WTC11 (cell line): Measurements from ENCODE around the gene SOX6. TPM values are rescaled to one million over a fixed set of nuclear protein-coding genes. Genes with fewer than 3 reads are reported as not detected.

Source experiments
- ATAC-seq: fragments of 200-7000 bp; cut with Tn5 transposase; 2 replicates; pipeline ENCODE4 v1.10.0; 2021; ENCODE audit warnings: mild to moderate bottlenecking, moderate library complexity
- CTCF ChIA-PET: fragments of 300-600 bp; sonication (Branson Sonifier 250); formaldehyde crosslinking; loops from one replicate; lab custom pipeline; 2021; ENCODE audit warnings: antibody characterized with exemption; lab: Charles Lee
- POLR2A ChIA-PET: fragments of 350-600 bp; sonication (Branson Sonifier 250); formaldehyde crosslinking; loops from one replicate; lab custom pipeline; 2021; ENCODE audit warnings: antibody characterized with exemption; lab: Charles Lee
- DNase-seq: peaks from one replicate; pipeline ENCODE4 v3.0.0; 2021; ENCODE audit warnings: low spot score
- H3K27ac Mint-ChIP-seq: 2 replicates; pipeline ENCODE4 v1.8.0; 2021; ENCODE audit warnings: mixed read lengths
- H3K27me3 Mint-ChIP-seq: 2 replicates; pipeline ENCODE4 v1.8.0; 2021; ENCODE audit warnings: low read depth, mild to moderate bottlenecking, moderate library complexity, mixed read lengths
- H3K36me3 Mint-ChIP-seq: 2 replicates; pipeline ENCODE4 v1.8.0; 2021; ENCODE audit warnings: mixed read lengths
- H3K4me1 Mint-ChIP-seq: 2 replicates; pipeline ENCODE4 v1.8.0; 2022; ENCODE audit warnings: mixed read lengths
- H3K4me3 Mint-ChIP-seq: 2 replicates; pipeline ENCODE4 v1.8.0; 2021; ENCODE audit warnings: mild to moderate bottlenecking, moderate library complexity, mixed read lengths
- H3K9me3 Mint-ChIP-seq: 2 replicates; pipeline ENCODE4 v1.8.0; 2021; ENCODE audit warnings: mixed read lengths
- AFF4 ChIP-seq: sonication (generic); formaldehyde crosslinking; IDR thresholded peaks from 2 replicates; pipeline ENCODE4 v1.8.1; 2023; ENCODE audit warnings: mild to moderate bottlenecking, missing genetic modification reagents, borderline replicate concordance
- CBFB ChIP-seq: sonication (generic); formaldehyde crosslinking; IDR thresholded peaks from 2 replicates; pipeline ENCODE4 v1.8.1; 2022; ENCODE audit warnings: mild to moderate bottlenecking, low read depth, missing genetic modification reagents
- E2F4 ChIP-seq: sonication (generic); formaldehyde crosslinking; IDR thresholded peaks from 2 replicates; pipeline ENCODE4 v1.8.1; 2022; ENCODE audit warnings: low read depth, mild to moderate bottlenecking, moderate library complexity, missing genetic modification reagents, borderline replicate concordance
- FOXP1 ChIP-seq: sonication (generic); formaldehyde crosslinking; IDR thresholded peaks from 2 replicates; pipeline ENCODE4 v1.8.0; 2022; ENCODE audit warnings: missing genetic modification reagents, mild to moderate bottlenecking, moderate library complexity, borderline replicate concordance
- GRHL2 ChIP-seq: fragments of 250-450 bp; sonication (Bioruptor Pico); IDR thresholded peaks from 2 replicates; pipeline ENCODE4 v1.8.0; 2022; ENCODE audit warnings: mild to moderate bottlenecking, moderate library complexity; ENCODE audit not compliant: insufficient replicate concordance, severe bottlenecking
- GTF2I ChIP-seq: fragments of 250-450 bp; sonication (Bioruptor Pico); conservative IDR thresholded peaks from 2 replicates; pipeline ENCODE4 v1.4.0; 2021; ENCODE audit warnings: mild to moderate bottlenecking
- HMGXB4 ChIP-seq: sonication (generic); formaldehyde crosslinking; IDR thresholded peaks from 2 replicates; pipeline ENCODE4 v1.8.1; 2023; ENCODE audit warnings: mild to moderate bottlenecking, moderate library complexity, missing genetic modification reagents
- MYBL2 ChIP-seq: sonication (generic); formaldehyde crosslinking; IDR thresholded peaks from 2 replicates; pipeline ENCODE4 v1.8.1; 2023; ENCODE audit warnings: mild to moderate bottlenecking, moderate library complexity, missing genetic modification reagents
- NFE2L1 ChIP-seq: sonication (generic); formaldehyde crosslinking; IDR thresholded peaks from 2 replicates; pipeline ENCODE4 v1.8.1; 2023; ENCODE audit warnings: missing genetic modification reagents
- SOX15 ChIP-seq: fragments of 250-450 bp; sonication (Bioruptor Pico); IDR thresholded peaks from 2 replicates; pipeline ENCODE4 v1.9.0; 2021; ENCODE audit warnings: mild to moderate bottlenecking
- SP1 ChIP-seq: sonication (generic); formaldehyde crosslinking; conservative IDR thresholded peaks from 2 replicates; pipeline ENCODE4 v1.8.1; 2022; ENCODE audit warnings: missing genetic modification reagents
- STAT6 ChIP-seq: sonication (generic); formaldehyde crosslinking; conservative IDR thresholded peaks from 2 replicates; pipeline ENCODE4 v1.8.1; 2023; ENCODE audit warnings: mild to moderate bottlenecking, low read depth, missing genetic modification reagents, moderate library complexity
- ZBTB43 ChIP-seq: sonication (generic); formaldehyde crosslinking; IDR thresholded peaks from 2 replicates; pipeline ENCODE4 v1.8.1; 2023; ENCODE audit warnings: mild to moderate bottlenecking, missing genetic modification reagents
- ZNF138 ChIP-seq: sonication (generic); formaldehyde crosslinking; conservative IDR thresholded peaks from 2 replicates; pipeline ENCODE4 v1.8.1; 2022; ENCODE audit warnings: mild to moderate bottlenecking, moderate library complexity, missing genetic modification reagents
- total RNA-seq: library from RNA; stranded (reverse); gene quantifications from 3 replicates; pipeline ENCODE4 v1.2.3, GENCODE V29; 2021

SOX6 gene
- total RNA-seq, 1 experiment from 2014 or later, result 0.13 TPM

DNA sequence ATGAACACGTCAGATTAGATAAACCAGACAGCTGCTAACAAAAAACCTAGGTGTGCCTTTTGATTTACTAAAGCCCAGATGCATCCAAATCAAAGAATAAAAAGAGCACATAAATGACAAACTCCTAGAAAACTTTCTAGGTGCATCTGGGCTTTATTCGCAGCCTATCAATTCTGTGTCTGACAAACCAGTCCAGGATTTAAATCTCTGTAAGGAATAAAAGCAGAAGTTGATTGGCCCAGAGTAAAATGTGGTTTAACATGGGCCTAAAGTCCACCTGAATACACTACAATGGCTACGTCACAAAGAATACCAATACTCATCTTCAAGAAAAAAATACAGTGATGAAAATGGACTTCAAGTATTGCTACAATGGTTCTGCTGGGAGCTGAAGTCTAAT is 66.8 kb downstream of the SOX6 start (continued):
- TF ChIP-seq AFF4 (no peak), GRHL2 (no peak)

DNA sequence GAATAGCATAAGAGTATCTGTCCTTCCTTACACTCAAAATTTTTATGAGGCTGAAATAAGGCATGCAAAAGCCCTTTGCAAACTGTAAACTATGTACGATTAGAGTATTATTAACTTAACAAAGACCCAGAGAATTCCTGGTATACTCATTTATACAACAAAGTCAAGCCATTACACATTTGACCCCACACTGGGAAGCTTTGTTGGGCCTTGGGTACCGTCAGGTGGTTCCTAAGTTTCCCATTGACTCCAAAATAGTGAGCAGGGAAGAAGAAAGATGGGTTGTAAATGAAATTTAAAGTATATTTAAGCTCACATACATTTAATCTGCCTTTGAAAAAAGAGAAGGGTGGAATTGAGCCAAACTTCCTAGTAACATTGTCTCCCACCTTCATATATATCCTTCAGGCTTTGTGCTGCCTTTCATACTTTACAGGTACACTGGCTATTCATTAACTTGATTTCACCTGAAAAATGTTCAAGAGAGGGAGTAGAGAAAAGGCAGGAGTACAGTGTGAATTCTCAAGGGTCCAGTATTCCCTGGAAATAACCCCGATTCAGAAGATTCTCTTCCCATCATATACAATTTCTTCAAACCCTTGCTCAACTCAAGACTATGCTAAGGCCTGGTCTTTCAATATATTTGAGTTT is 68.6 kb downstream of the SOX6 start:
- Mint-ChIP-seq H3K9me3 (no peaks in the 10 kb centered on the region), H3K4me3 (no peak overlapping the region), H3K27me3 (no peaks in the 10 kb centered on the region), H3K4me1 (peaks cover 11% of the 10 kb centered on the region), H3K36me3 (no peaks in the 10 kb centered on the region), H3K27ac (no peak overlapping the region)
- POLR2A ChIA-PET, result no interaction called here
- no peak for TF ChIP-seq GTF2I (CRISPR knock-in tag)
- no peak for TF ChIP-seq STAT6 (CRISPR knock-in tag)
- TF ChIP-seq SP1 (CRISPR knock-in tag), result no peak
- TF ChIP-seq ZBTB43 (CRISPR knock-in tag), result no peak
- no peak for TF ChIP-seq NFE2L1 (CRISPR knock-in tag)
- no peak for TF ChIP-seq MYBL2
- no peak for TF ChIP-seq ZNF138 (CRISPR knock-in tag)
- no peak for TF ChIP-seq HMGXB4
- no peak for TF ChIP-seq CBFB (CRISPR knock-in tag)
- TF ChIP-seq E2F4 (CRISPR knock-in tag), result no peak
- TF ChIP-seq FOXP1 (CRISPR knock-in tag), result no peak
- TF ChIP-seq SOX15 (CRISPR knock-in tag), result no peak
- ATAC-seq (peak; percentile 32; the same call in 1 of the 2 replicates), DNase-seq (no peak)
- CTCF ChIA-PET, result interaction anchor here (1.2 kb wide), 1 partner anchor 299 kb away, joined by 3 read pairs; no protein-coding TSS in a partner anchor
